SK-N-DZ (cell line): ENCODE data around the gene AMACR.
"Not testable (repeated sequence)": the region's sequence is repeated elsewhere in the genome, so short reads cannot be mapped to it uniquely, and the experiment has no call there.

Experiments used
- DNase-seq: peaks from one replicate; pipeline ENCODE4 v3.0.0-alpha.2; 2015; ENCODE audit warnings: low spot score

The AMACR gene

DNA sequence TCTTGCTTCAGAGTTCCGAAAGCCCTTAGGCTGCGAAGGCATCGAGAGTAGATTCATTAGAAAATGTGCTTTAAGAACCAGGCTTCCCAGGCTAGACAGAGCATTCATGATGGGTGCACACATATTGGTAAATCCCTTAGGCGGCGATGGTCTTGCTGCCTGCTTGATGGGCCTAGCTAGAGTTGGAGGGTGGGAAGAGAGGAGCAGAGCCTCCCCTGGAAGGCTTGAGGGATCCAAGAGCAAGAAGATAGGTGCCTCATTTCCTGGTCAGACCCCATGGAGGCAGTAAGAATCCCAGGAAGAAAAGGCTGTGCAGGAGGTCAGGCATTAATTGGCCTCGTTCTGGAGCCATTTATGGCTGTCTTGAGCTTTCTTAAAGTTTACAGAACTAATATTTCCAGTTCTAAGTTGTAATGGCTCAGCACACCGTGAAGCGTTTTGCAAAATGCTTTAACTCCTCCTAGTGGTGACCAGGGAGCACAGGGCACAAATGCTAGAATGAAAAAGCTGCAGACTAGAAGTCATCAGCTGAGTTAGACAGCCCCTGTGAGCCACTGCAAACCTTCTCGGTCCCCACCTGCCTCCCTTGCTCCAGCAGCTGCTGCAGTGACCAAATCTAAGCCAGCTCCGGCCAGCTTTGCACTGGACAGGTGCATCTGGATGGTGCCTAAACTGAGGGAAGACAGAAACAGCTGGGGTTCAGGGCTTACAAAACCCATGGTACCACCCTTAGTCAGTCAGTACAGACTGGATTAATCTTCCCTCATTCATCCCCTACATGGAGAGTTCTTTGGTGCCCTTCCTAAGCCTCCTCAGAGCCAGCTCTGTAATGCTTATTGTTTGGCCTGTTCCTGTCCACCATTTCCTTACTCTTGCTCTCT, 38.0 kb downstream of the AMACR start:
- DNase-seq: peak; percentile 56

- peak; percentile 76 for DNase-seq
These were observed 39.4 kb downstream of the AMACR start for GRCh38 chr5:33968211-33969005.

DNA sequence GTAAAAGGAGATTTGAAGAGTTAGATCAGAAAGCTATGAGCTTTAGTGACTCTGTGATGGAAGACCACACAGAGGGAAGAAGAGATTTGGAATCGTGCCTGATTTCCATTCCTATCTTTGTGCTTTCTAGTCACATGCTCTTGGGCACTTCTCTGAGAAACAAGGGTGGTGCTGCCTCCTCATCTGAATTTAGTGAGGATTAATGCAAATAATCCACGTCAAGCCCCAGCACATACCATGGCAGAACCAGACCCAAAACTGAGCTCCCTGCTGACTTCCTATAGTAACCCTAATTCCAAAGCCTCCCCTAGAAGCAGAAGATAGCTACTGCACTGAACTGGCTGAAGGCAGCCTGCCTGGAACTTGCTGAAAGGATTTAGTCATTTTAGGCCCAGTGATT, 41.0 kb downstream of the AMACR start:
- no peak for DNase-seq

- DNase-seq: no peak
These were observed 43.6 kb downstream of the AMACR start for GRCh38 chr5:33964132-33964700.

DNA sequence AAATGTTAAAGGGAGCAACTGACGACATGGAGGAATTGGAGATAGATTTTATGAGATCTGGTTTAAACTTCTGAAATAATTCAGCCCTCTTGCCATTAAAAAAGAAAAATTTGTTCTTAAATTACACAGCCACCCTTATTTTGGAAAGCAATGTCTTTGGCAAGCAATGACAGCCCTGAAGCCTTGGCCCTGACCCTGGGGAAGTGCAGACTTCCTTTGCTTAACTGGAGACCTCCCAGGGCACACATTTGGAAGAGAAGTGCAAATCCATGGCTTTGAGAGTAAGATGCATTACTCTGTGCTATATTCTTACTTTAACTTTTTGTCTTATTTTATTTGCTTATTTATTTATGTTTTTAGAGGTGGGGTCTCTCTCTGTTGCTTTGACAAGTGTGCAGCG, 49.7 kb downstream of the AMACR start:
- no peak for DNase-seq

DNA sequence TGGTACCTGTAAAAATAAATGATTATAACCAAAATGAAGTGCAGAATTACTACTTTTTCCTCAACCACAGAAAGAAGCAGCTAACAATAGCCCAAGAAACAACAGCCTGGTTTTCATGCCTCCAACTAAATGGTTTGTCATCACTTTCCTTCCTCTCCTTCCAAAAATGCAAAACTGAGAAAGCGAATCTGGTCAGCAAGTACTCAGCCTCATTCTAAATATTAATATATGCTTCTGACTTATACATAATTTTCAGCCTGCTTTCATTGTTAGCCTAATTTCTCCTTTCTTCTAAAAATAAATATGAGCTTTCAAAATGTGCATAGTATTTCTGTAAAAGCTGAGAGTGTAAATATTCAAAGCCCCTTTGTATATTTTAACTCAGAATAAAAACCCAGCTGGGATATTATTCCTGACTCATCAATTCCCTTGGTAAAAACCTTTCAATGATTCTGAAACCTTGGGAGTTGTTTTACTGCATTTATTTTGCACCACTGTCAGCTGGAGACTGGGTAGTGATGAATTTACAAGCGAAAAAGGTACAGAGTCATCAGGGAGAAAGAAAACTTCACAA, 50.2 kb downstream of the AMACR start:
- no peak for DNase-seq

GRCh38 chr5:33952175-33952574, 55.7 kb downstream of the AMACR start:
- not testable (repeated sequence) for DNase-seq

GRCh38 chr5:33944543-33945132, 63.2 kb downstream of the AMACR start:
- DNase-seq: no peak

- no peak for DNase-seq
These were observed 66.8 kb downstream of the AMACR start for GRCh38 chr5:33941090-33941489.

DNA sequence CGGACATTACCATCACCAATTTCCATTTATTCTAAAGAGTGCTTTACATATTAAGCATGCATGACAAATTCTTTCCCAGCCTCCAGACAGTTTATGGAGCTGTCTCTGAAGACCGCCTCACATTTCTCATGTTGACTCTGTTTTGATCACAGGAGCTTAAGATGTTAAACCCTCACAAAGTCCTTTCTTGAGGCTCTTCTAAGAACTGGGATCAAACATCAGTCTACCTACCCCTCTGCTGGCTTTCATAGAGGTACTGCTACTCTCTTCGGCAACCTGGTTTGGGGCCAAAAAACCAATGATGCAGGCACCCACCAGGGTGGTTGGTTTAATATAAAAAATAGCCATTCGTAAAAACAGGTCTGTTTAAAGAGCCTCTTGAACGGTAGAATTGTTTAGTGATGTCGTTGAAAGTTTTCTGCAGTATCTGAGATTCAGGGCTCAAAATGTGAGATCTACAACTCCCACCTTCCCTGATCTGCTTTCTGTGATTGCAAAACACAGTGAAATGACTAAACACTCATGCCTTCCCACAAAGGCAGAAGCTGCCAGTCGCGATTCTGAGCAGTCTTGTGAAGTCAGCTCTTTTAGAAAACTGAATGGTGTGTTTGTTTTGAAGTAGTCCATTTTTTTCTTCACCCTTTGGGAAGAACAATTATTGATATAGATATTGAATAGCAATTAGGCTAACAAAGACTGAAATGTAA, 68.1 kb downstream of the AMACR start:
- DNase-seq: no peak

DNA sequence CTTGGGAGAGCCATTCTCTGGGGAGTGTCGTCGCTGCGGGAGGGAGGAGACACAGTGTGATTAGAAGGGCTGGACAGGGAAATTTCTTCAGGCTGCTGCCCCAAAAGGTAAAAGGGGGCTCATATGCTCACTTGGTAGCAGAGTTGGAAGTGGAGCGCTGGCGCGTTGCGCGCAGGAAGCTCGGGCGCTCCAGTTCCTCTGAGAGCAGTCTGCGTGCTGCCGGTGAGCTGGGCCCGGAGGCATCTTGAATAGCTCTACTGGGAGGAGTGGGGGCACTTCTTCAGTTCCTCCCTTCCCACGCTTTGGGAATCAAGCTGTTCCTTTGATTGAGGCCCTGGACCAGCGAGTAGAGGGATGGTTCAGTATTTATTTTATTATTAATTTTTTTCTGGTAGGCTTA, 69.0 kb downstream of the AMACR start:
- DNase-seq: no peak

- DNase-seq: no peak
These were observed 69.4 kb downstream of the AMACR start for GRCh38 chr5:33938507-33938796.

GRCh38 chr5:33937707-33938506, 69.9 kb downstream of the AMACR start:
- DNase-seq: peak; percentile 34

GRCh38 chr5:33937017-33937706, 70.7 kb downstream of the AMACR start:
- no peak for DNase-seq

DNA sequence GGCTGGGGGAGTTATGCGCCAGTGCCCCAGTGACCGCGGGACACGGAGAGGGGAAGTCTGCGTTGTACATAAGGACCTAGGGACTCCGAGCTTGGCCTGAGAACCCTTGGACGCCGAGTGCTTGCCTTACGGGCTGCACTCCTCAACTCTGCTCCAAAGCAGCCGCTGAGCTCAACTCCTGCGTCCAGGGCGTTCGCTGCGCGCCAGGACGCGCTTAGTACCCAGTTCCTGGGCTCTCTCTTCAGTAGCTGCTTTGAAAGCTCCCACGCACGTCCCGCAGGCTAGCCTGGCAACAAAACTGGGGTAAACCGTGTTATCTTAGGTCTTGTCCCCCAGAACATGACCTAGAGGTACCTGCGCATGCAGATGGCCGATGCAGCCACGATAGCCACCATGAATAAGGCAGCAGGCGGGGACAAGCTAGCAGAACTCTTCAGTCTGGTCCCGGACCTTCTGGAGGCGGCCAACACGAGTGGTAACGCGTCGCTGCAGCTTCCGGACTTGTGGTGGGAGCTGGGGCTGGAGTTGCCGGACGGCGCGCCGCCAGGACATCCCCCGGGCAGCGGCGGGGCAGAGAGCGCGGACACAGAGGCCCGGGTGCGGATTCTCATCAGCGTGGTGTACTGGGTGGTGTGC, 71.4 kb downstream of the AMACR start, which contains the start of gene RXFP3:
RXFP3 (plus strand) TSS at position 6 of the 636 bp plus-strand sequence; CDS start at position 361, 355 bp downstream.
- DNase-seq: peak; percentile 44
